ENCODE measurements around the gene TAS2R7. TPM values are rescaled to one million over a fixed set of nuclear protein-coding genes. Genes with fewer than 3 reads are reported as not detected.

TAS2R7 gene
- 1 to 10 TPM in 1 of 4 donors, not detected in 3; 1.5 TPM for total RNA-seq

- no peaks in the 10 kb centered on the region for H3K4me1 ChIP-seq
- TF ChIP-seq EP300 (IDR thresholded peaks at IDR 0.05), result no peak
- TF ChIP-seq POLR2A (IDR thresholded peaks at IDR 0.05), result no peak
- no peak for TF ChIP-seq CTCF (IDR thresholded peaks at IDR 0.05)
- H3K27me3 ChIP-seq, result no peaks in the 10 kb centered on the region
- H3K36me3 ChIP-seq, result no peaks in the 10 kb centered on the region
- H3K4me3 ChIP-seq, result no peak within 1 kb of the TSS
- H3K9me3 ChIP-seq, result no peaks in the 10 kb centered on the region
- WGBS, 2 donors, result 51 to 61% methylated on average over 4 of the region's 4 CpGs
- H3K27ac ChIP-seq, result no peak within 1 kb of the TSS
- no peak for DNase-seq (ENCODE audit: low spot score in 2 of 2)
Measured at GRCh38 chr12:10802587-10802986, at the start of gene TAS2R7. TAS2R7 (minus strand) TSS chr12:10802627; CDS start chr12:10802570, 57 bp downstream.

GRCh38 chr12:10851243-10851858, 48.9 kb upstream of the TAS2R7 start:
- no peak for DNase-seq (ENCODE audit: low spot score in 2 of 2)
- 85 to 90% methylated on average over 4 of the region's 4 CpGs for WGBS, 2 donors
- Histone ChIP-seq H3K27ac (no peak overlapping the region), H3K9me3 (peaks cover 0 to 9% (median 0%) of the 10 kb centered on the region in 4 donors), H3K4me1 (peaks cover 0 to 5% (median 0%) of the 10 kb centered on the region in 4 donors), H3K27me3 (no peaks in the 10 kb centered on the region), H3K4me3 (no peak overlapping the region), H3K36me3 (peaks cover 0 to 40% (median 0%) of the 10 kb centered on the region in 3 donors)
- TF ChIP-seq EP300 (IDR thresholded peaks at IDR 0.05) (no peak), POLR2A (IDR thresholded peaks at IDR 0.05) (no peak), CTCF (IDR thresholded peaks at IDR 0.05) (no peak)

GRCh38 chr12:10849425-10849878, 47.0 kb upstream of the TAS2R7 start, which contains the start of gene PRR4:
PRR4 (minus strand) TSS chr12:10849475; CDS start chr12:10849437, 38 bp downstream.
- Histone ChIP-seq H3K4me3 (no peak within 1 kb of the TSS), H3K27me3 (no peaks in the 10 kb centered on the region), H3K27ac (no peak within 1 kb of the TSS), H3K9me3 (no peaks in the 10 kb centered on the region), H3K4me1 (peaks cover 0 to 5% (median 0%) of the 10 kb centered on the region in 4 donors), H3K36me3 (peaks cover 0 to 31% (median 0%) of the 10 kb centered on the region in 3 donors)
- WGBS, 2 donors, result 92 to 93% methylated on average over 4 of the region's 4 CpGs
- DNase-seq (ENCODE audit: low spot score in 2 of 2), result no peak
- TF ChIP-seq POLR2A (IDR thresholded peaks at IDR 0.05) (no peak), EP300 (IDR thresholded peaks at IDR 0.05) (no peak), CTCF (IDR thresholded peaks at IDR 0.05) (no peak)

GRCh38 chr12:10847744-10848143, 45.3 kb upstream of the TAS2R7 start:
- Histone ChIP-seq H3K36me3 (peaks cover 0 to 45% (median 0%) of the 10 kb centered on the region in 3 donors), H3K4me3 (no peak overlapping the region), H3K27ac (no peak overlapping the region), H3K4me1 (peaks cover 0 to 5% (median 0%) of the 10 kb centered on the region in 4 donors), H3K27me3 (no peaks in the 10 kb centered on the region), H3K9me3 (no peaks in the 10 kb centered on the region)
- WGBS, 2 donors, result 12 to 18% methylated on average over 2 of the region's 2 CpGs
- TF ChIP-seq EP300 (IDR thresholded peaks at IDR 0.05), result no peak
- no peak for TF ChIP-seq POLR2A (IDR thresholded peaks at IDR 0.05)
- TF ChIP-seq CTCF (IDR thresholded peaks at IDR 0.05), result no peak
- no peak for DNase-seq (ENCODE audit: low spot score in 2 of 2)

- no peak overlapping the region for H3K27ac ChIP-seq
- TF ChIP-seq EP300 (IDR thresholded peaks at IDR 0.05) (no peak), CTCF (IDR thresholded peaks at IDR 0.05) (no peak), POLR2A (IDR thresholded peaks at IDR 0.05) (no peak)
- no peak overlapping the region for H3K4me3 ChIP-seq
- H3K4me1 ChIP-seq, result no peaks in the 10 kb centered on the region
- DNase-seq (ENCODE audit: low spot score in 2 of 2), result no peak
- H3K27me3 ChIP-seq, result no peaks in the 10 kb centered on the region
- H3K36me3 ChIP-seq, result peaks cover 0 to 38% (median 0%) of the 10 kb centered on the region in 3 donors
- WGBS, 2 donors, result 100% methylated on average over 2 of the region's 2 CpGs
- H3K9me3 ChIP-seq, result no peaks in the 10 kb centered on the region
Measured at GRCh38 chr12:10842862-10843261, 40.4 kb upstream of the TAS2R7 start.

Data from tibial nerve (tissue), 4 donors.